Astrocyte of the spinal cord (primary cell): ENCODE data around the gene WNK2.

Experiments
- DNase-seq: peaks from one replicate; pipeline ENCODE4 v3.0.0; 2011; ENCODE audit warnings: low read depth, low spot score
- H3K4me3 ChIP-seq: 2 replicates; pipeline ENCODE4 v1.5.1; 2011; ENCODE audit warnings: low read depth, mild to moderate bottlenecking, low read length, moderate library complexity
- in situ Hi-C: cut with HindIII; loops from 2 replicates; pipeline ENCODE4 v1.10.0; 2017; ENCODE audit warnings: low sequenced_read_pairs
- TF ChIP-seq, protein P1 (sequence below): IDR thresholded peaks from 2 replicates; pipeline ENCODE4 v1.5.1; 2012; ENCODE audit warnings: low read depth, mild to moderate bottlenecking, low read length, inconsistent platforms

The WNK2 gene

DNA sequence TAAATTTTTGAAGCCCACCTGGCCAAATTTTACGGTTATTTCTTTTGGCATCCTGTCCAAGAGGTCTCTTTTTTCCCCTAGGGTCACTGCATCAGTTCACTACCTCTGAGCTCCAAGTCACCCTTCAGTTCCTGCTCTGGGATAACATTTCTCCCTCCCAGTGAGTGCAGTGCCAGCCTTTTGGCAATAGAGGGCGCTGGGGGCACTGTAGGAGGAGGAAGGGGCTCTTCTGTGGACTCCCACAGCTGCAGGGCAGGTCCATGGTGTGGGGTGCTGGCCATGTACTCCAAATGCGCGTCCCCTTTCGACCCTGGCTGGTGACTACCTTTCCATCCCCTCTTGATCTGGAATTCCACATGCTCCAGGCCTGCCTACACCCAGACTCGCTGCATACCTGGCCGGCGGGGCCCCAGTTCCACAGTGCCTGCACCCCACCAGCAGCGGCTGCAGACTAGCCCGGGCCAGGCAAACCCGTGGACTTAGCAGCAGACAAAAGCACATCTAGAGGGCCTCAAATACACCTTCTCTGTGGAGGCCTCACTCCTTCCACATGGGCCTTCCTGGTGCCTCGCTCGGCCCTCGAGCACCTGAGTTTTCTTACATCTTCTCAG, 29.5 kb upstream of the WNK2 start:
- H3K4me3 ChIP-seq, result no peak overlapping the region
- in situ Hi-C loops, result no loop called here
- DNase-seq, result no peak
- TF ChIP-seq, protein P1, sequence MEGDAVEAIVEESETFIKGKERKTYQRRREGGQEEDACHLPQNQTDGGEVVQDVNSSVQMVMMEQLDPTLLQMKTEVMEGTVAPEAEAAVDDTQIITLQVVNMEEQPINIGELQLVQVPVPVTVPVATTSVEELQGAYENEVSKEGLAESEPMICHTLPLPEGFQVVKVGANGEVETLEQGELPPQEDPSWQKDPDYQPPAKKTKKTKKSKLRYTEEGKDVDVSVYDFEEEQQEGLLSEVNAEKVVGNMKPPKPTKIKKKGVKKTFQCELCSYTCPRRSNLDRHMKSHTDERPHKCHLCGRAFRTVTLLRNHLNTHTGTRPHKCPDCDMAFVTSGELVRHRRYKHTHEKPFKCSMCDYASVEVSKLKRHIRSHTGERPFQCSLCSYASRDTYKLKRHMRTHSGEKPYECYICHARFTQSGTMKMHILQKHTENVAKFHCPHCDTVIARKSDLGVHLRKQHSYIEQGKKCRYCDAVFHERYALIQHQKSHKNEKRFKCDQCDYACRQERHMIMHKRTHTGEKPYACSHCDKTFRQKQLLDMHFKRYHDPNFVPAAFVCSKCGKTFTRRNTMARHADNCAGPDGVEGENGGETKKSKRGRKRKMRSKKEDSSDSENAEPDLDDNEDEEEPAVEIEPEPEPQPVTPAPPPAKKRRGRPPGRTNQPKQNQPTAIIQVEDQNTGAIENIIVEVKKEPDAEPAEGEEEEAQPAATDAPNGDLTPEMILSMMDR, result peak; percentile 80

GRCh38 chr9:93155716-93156474, 28.0 kb upstream of the WNK2 start:
- TF ChIP-seq, protein P1, result no peak
- in situ Hi-C loops, result no loop called here
- DNase-seq, result no peak
- no peak overlapping the region for H3K4me3 ChIP-seq

GRCh38 chr9:93156475-93157008, 27.4 kb upstream of the WNK2 start:
- in situ Hi-C loops, result no loop called here
- DNase-seq, result no peak
- H3K4me3 ChIP-seq, result no peak overlapping the region
- TF ChIP-seq, protein P1, result no peak

- TF ChIP-seq, protein P1, result peak; percentile 99
- peak; percentile 82 for DNase-seq
- H3K4me3 ChIP-seq, result no peak overlapping the region
- in situ Hi-C loops, result no loop called here
Observed at GRCh38 chr9:93159601-93160471, 24.1 kb upstream of the WNK2 start.

DNA sequence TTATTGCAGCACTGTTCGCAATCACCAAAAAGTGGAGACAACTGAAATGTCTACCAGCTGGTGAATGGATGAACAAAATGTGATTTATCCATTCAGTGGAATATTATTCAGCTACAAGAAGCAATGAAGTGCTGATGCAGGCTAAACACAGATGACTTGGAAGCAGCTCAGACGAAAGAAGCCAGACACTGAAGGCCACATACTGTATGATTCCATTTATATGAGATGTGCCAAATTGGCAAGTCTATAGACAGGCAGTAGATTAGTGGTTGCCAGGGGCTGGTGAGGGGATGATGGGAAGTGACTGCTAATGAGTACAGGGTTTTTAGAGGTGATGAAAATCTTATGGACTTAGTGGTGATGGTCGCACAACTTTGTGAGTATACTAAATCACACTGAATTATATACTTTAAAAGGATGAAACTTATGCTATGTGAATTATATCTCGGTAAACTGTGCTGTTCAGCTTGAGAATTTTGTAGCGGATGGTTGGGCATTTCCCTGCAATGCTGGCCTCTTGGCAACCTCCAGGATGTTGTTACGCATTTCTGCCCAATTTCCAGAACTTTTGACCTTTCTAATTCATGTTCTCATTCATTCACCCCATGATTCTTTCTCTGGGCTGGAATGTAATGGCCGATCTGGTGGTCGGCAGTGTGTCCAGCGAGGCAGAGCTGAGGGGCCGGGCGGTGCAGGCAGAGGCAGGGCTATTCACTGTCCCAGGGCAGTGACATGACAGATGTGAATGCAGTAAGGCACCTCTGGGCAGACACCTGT, 22.0 kb upstream of the WNK2 start:
- DNase-seq, result no peak
- in situ Hi-C loops, result no loop called here
- TF ChIP-seq, protein P1, result no peak
- H3K4me3 ChIP-seq, result no peak overlapping the region

GRCh38 chr9:93164085-93164484, 19.9 kb upstream of the WNK2 start:
- TF ChIP-seq, protein P1, result no peak
- H3K4me3 ChIP-seq, result no peak overlapping the region
- in situ Hi-C loops, result no loop called here
- DNase-seq, result no peak
